Right lobe of liver (tissue), 6 donors: ENCODE measurements around the gene DHRS7. TPM values are rescaled to one million over a fixed set of nuclear protein-coding genes. Genes with fewer than 3 reads are reported as not detected.

Experiments used
- ATAC-seq, 4 donors: fragments of 200-7000 bp; cut with Tn5 transposase; one replicate each; pipeline ENCODE4 v1.9.1; 2020; ENCODE audit warnings: mild to moderate bottlenecking in 4 of 4, moderate library complexity in 4 of 4
- DNase-seq, 3 donors: peaks; one replicate each; pipeline ENCODE4 v3.0.0-alpha.2; 2020
- H3K27ac ChIP-seq, 3 donors: fragments of 200-600 bp; one replicate each; pipeline ENCODE4 v1.8.0; 2022
- H3K27me3 ChIP-seq, 2 donors: fragments of 200-600 bp; one replicate each; pipeline ENCODE4 v1.8.0; 2022
- H3K36me3 ChIP-seq, 4 donors: fragments of 200-600 bp; sonication (generic) in 1 of 4; one replicate each; pipeline versions ENCODE4 v1.5.1 to v1.8.0; 2017 to 2022; ENCODE audit warnings: control low read depth in 1 of 4
- H3K4me1 ChIP-seq, 4 donors: fragments of 200-600 bp; sonication (generic) in 1 of 4; one replicate each; pipeline versions ENCODE4 v1.5.1 to v1.8.0; 2017 to 2022; ENCODE audit warnings: control low read depth in 1 of 4
- H3K4me3 ChIP-seq, 3 donors: fragments of 200-600 bp; one replicate each; pipeline ENCODE4 v1.8.0; 2022
- H3K9me3 ChIP-seq, 4 donors: fragments of 200-600 bp; sonication (generic) in 1 of 4; one replicate each; pipeline versions ENCODE4 v1.5.1 to v1.8.0; 2017 to 2022; ENCODE audit warnings: control low read depth in 1 of 4
- POLR2A ChIP-seq: fragments of 450-650 bp; IDR thresholded peaks from one replicate; pipeline ENCODE4 v1.6.1; 2017; ENCODE audit warnings: antibody characterized with exemption, mild to moderate bottlenecking
- WGBS: methylation state at CpG from one replicate; pipeline ENCODE4 v1.1.6; 2018; ENCODE audit warnings: low coverage, low lambda C conversion rate; ENCODE audit not compliant: insufficient coverage; ENCODE audit errors: missing lambda C conversion rate; 5-methylcytosine and 5-hydroxymethylcytosine counted together
- intact Hi-C, 2 donors: fragments of 100-400 bp; cut with DNase I; formaldehyde crosslinking; loops; one replicate each; pipeline versions ENCODE4 v1.11.2 to v1.14.1; 2022
- total RNA-seq, 6 experiments: library from RNA; depleted of rRNA in 2 of 6; stranded (reverse); fragments of >200 nt in 2 of 6; fragmentation: NEBNext Ultra II Directional in 3 of 6; extraction: Animal tissue kit (Norgen Biotek cat#: 25700) in 3 of 6; gene quantifications; one replicate each; pipeline versions ENCODE4 v1.1.0 to v1.2.4, GENCODE V29; 2016 to 2023
- TF ChIP-seq, protein P1 (sequence below), 4 donors: fragments of 200-600 bp in 3 of 4; fragments of 450-650 bp in 1 of 4; IDR thresholded peaks; one replicate each; pipeline versions ENCODE4 v1.5.1 to v1.8.0; 2016 to 2022; ENCODE audit warnings: antibody characterized with exemption in 4 of 4, mild to moderate bottlenecking in 2 of 4
- donor health status: DM: no; HTN: yes; CAD: no.
- donor health status: DM: no; HTN: no; CAD: no.
- donor health status: DM: no; HTN: no; CAD: no.
- donor health status: DM: no; HTN: yes; CAD: no.
- donor health status: DM: no; HTN: yes; CAD: no.

DHRS7 gene
- total RNA-seq, 6 experiments from 2014 or later = 65.0 to 153 (median 116) TPM

DNA sequence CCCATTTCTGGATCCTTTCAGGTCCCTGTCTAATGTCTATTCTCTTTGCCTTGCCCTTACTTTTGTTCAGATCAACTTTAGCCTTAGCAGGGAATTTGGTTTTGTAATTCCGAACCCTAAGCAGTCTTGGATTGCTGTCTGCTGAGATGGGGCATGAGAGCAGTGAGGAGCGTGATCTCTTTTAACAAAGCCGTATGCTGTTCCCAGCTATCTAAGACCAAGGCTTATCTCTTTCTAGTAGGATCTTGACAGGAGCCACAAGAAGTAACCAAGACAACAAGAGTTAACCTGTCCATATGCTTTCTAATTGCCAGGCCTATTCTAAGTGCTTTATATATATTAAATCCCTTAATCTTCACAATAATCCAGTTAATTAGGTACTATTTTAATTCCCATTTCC, 4.5 kb upstream of the DHRS7 start:
- DNase-seq (no peak), ATAC-seq (no peak)
- Histone ChIP-seq H3K27ac (no peak overlapping the region), H3K4me1 (no peaks in the 10 kb centered on the region), H3K4me3 (no peak overlapping the region), H3K9me3 (no peaks in the 10 kb centered on the region), H3K36me3 (no peaks in the 10 kb centered on the region), H3K27me3 (no peaks in the 10 kb centered on the region)
- TF ChIP-seq POLR2A = no peak
- TF ChIP-seq, protein P1, sequence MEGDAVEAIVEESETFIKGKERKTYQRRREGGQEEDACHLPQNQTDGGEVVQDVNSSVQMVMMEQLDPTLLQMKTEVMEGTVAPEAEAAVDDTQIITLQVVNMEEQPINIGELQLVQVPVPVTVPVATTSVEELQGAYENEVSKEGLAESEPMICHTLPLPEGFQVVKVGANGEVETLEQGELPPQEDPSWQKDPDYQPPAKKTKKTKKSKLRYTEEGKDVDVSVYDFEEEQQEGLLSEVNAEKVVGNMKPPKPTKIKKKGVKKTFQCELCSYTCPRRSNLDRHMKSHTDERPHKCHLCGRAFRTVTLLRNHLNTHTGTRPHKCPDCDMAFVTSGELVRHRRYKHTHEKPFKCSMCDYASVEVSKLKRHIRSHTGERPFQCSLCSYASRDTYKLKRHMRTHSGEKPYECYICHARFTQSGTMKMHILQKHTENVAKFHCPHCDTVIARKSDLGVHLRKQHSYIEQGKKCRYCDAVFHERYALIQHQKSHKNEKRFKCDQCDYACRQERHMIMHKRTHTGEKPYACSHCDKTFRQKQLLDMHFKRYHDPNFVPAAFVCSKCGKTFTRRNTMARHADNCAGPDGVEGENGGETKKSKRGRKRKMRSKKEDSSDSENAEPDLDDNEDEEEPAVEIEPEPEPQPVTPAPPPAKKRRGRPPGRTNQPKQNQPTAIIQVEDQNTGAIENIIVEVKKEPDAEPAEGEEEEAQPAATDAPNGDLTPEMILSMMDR (IDR thresholded peaks at IDR 0.05) = no peak
- 89% methylated on average over 3 of the region's 3 CpGs for WGBS
- intact Hi-C loops = loop anchor here in 1 of 2 donors (10.0 kb wide), 2 partner anchors 75 to 205 kb away; partner anchors contain the start of gene PCNX4

DNA sequence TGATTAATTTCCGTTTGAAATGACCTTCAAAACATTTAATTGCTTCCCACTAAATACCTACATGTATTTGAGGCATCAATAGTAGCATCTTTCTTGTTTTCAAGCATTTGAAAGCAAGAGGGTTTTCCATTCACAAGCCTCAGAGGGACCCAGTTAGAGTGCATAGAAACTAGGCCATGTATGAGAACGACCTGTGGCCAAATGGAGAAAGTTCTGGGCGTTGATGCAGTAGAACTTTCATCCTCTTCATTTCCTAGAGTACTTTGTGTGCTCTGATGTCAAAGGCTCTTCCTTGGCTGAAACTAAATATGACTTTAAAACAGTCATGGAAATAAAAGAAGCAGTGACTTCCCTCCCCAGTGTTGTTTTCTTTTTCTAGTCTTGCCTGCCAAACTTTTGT, 944 bp upstream of the DHRS7 start:
- H3K27me3 ChIP-seq = no peaks in the 10 kb centered on the region
- H3K9me3 ChIP-seq = no peaks in the 10 kb centered on the region
- TF ChIP-seq, protein P1 (IDR thresholded peaks at IDR 0.05) = no peak
- no peak for TF ChIP-seq POLR2A
- DNase-seq = no peak
- no peak overlapping the region for H3K4me3 ChIP-seq
- H3K36me3 ChIP-seq = no peaks in the 10 kb centered on the region
- intact Hi-C loops = loop anchor here in 1 of 2 donors (10.0 kb wide), 2 partner anchors 71 to 201 kb away; partner anchors contain the start of gene PCNX4
- peaks cover 0 to 21% (median 2%) of the 10 kb centered on the region in 4 donors for H3K4me1 ChIP-seq
- ATAC-seq = no peak
- 51% methylated on average over 3 of the region's 3 CpGs for WGBS
- H3K27ac ChIP-seq = no peak overlapping the region

DNA sequence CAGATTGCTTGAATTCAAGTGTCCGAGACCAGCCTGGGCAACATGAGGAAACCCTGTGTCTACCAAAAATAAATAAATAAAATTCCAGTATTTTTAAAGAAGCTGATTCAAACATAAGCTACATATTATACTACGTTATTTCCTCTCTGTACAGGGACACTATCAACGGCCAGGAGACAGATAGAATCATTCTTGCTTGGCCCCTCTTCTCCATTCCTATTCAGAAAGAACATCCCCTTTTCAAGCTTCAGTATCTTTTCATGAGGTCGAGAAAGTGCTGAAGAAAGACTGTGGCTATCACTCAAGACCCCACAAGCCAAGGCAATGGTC, 314 bp upstream of the DHRS7 start:
- DNase-seq (no peak), ATAC-seq (no peak)
- peak overlapping the region in 2 of 3 donors; percentile 86 to 90 for H3K27ac ChIP-seq
- intact Hi-C loops = loop anchor here in 1 of 2 donors (10.0 kb wide), 2 partner anchors 71 to 201 kb away; partner anchors contain the start of gene PCNX4
- peak overlapping the region in 2 of 3 donors; percentile 63 to 80 for H3K4me3 ChIP-seq
- 4% methylated on average over 4 of the region's 4 CpGs for WGBS
- no peaks in the 10 kb centered on the region for H3K27me3 ChIP-seq
- TF ChIP-seq, protein P1 (IDR thresholded peaks at IDR 0.05) = no peak
- no peak for TF ChIP-seq POLR2A
- H3K4me1 ChIP-seq = peaks cover 0 to 21% (median 2%) of the 10 kb centered on the region in 4 donors
- H3K9me3 ChIP-seq = no peaks in the 10 kb centered on the region
- no peaks in the 10 kb centered on the region for H3K36me3 ChIP-seq

DNA sequence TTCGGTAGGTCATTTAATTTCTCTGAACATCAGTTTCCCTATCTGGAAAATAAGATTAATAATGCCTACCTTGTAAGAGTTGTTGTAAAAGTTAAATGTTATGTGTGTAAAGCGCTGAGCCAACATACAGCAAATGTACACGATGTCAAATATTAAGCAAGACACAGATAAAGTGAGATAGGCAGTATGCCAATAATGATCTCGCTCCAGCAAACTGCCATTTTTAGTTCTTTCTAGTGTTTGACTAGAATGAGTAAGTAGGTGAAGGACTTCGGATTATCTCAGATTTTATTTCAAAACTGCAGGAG, 840 bp downstream of the DHRS7 start:
- ATAC-seq (peak in 2 of 4 donors; percentile 16 to 27), DNase-seq (no peak)
- Histone ChIP-seq H3K36me3 (no peaks in the 10 kb centered on the region), H3K4me1 (peaks cover 0 to 21% (median 2%) of the 10 kb centered on the region in 4 donors), H3K4me3 (peak overlapping the region; percentile 63 to 80 (median 70)), H3K9me3 (no peaks in the 10 kb centered on the region), H3K27ac (peak overlapping the region; percentile 86 to 95 (median 90)), H3K27me3 (no peaks in the 10 kb centered on the region)
- TF ChIP-seq, protein P1 (IDR thresholded peaks at IDR 0.05) = no peak
- TF ChIP-seq POLR2A = no peak
- intact Hi-C loops = loop anchor here in 1 of 2 donors (10.0 kb wide), 2 partner anchors 70 to 200 kb away; partner anchors contain the start of gene PCNX4
- 9% methylated on average over 5 of the region's 5 CpGs for WGBS
